Astrocyte of the cerebellum (primary cell): ENCODE results near the gene CYP27B1.

Experiments
- DNase-seq: peaks from one replicate; pipeline ENCODE4 v3.0.0-alpha.2; 2011; ENCODE audit warnings: low read depth
- H3K4me3 ChIP-seq: 2 replicates; pipeline ENCODE4 v1.5.1; 2011; ENCODE audit warnings: mild to moderate bottlenecking, low read depth, low read length, moderate library complexity
- CTCF ChIP-seq: IDR thresholded peaks from 2 replicates; pipeline ENCODE4 v1.5.1; 2012; ENCODE audit warnings: low read length, low read depth, moderate library complexity, mild to moderate bottlenecking; ENCODE audit errors: missing control alignments
- in situ Hi-C: cut with HindIII; loops from 2 replicates; pipeline ENCODE4 v1.10.0; 2017; ENCODE audit warnings: low sequenced_read_pairs

The CYP27B1 gene

GRCh38 chr12:57741844-57742738 lies 24.8 kb downstream of the CYP27B1 start:
- in situ Hi-C loops, result no loop called here
- DNase-seq, result no peak
- TF ChIP-seq CTCF, result no peak
- H3K4me3 ChIP-seq, result no peak overlapping the region

- DNase-seq, result no peak
- in situ Hi-C loops, result no loop called here
- H3K4me3 ChIP-seq, result no peak overlapping the region
- TF ChIP-seq CTCF, result no peak
These were observed 25.5 kb downstream of the CYP27B1 start for GRCh38 chr12:57741413-57741789.

- in situ Hi-C loops, result no loop called here
- H3K4me3 ChIP-seq, result no peak overlapping the region
- no peak for TF ChIP-seq CTCF
- DNase-seq, result no peak
These were observed 26.0 kb downstream of the CYP27B1 start for GRCh38 chr12:57740656-57741412.

GRCh38 chr12:57739914-57740538 lies 26.9 kb downstream of the CYP27B1 start:
- no peak overlapping the region for H3K4me3 ChIP-seq
- in situ Hi-C loops, result no loop called here
- TF ChIP-seq CTCF, result no peak
- DNase-seq, result no peak

GRCh38 chr12:57739387-57739786 lies 27.5 kb downstream of the CYP27B1 start:
- DNase-seq, result no peak
- TF ChIP-seq CTCF, result no peak
- in situ Hi-C loops, result no loop called here
- H3K4me3 ChIP-seq, result no peak overlapping the region

- DNase-seq, result no peak
- TF ChIP-seq CTCF, result no peak
- H3K4me3 ChIP-seq, result peak within 1 kb of the TSS; percentile 29
- in situ Hi-C loops, result no loop called here
These were observed 28.1 kb downstream of the CYP27B1 start, which contains the start of gene AGAP2 for GRCh38 chr12:57738661-57739237. Gene AGAP2 (minus strand): TSS chr12:57738742. CDS start chr12:57738246, 496 bp downstream.
